Fibroblast of lung (primary cell): ENCODE measurements around the gene PRPF31.

Experiments used
- EZH2 ChIP-seq: IDR thresholded peaks from 2 replicates; pipeline ENCODE4 v1.5.1; 2012; ENCODE audit warnings: low read length, control low read depth, mild to moderate bottlenecking; ENCODE audit errors: missing control alignments
- TF ChIP-seq, protein P1 (sequence below), 2 donors: IDR thresholded peaks in 1 of 2; conservative IDR thresholded peaks in 1 of 2; 1 replicate in 1 of 2; 2 replicates in 1 of 2; pipeline ENCODE4 v1.5.1; 2011 to 2012; ENCODE audit warnings: low read length in 2 of 2, control low read depth in 1 of 2, inconsistent platforms in 1 of 2, low read depth in 1 of 2, mild to moderate bottlenecking in 1 of 2

DNA sequence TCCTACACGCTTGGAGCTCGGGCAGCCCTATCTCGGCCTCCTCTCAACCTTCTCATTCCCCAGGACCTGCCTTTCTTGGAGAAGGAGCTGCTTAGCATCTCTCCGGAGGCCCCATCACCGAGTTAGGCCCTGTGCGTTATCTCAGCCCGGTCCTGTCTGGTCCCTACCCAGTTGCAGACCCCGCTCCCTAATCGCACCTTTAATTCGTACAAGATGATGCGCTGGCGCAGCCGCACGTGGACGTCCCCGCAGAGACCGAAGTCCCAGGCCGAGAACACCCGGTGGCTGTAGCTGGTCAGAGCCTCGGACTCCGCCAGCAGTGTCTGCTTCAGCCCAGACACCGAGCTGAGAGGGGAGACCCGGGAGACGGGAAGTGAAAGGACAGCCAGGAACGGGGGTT is 49.7 kb downstream of the PRPF31 start:
- TF ChIP-seq, protein P1, sequence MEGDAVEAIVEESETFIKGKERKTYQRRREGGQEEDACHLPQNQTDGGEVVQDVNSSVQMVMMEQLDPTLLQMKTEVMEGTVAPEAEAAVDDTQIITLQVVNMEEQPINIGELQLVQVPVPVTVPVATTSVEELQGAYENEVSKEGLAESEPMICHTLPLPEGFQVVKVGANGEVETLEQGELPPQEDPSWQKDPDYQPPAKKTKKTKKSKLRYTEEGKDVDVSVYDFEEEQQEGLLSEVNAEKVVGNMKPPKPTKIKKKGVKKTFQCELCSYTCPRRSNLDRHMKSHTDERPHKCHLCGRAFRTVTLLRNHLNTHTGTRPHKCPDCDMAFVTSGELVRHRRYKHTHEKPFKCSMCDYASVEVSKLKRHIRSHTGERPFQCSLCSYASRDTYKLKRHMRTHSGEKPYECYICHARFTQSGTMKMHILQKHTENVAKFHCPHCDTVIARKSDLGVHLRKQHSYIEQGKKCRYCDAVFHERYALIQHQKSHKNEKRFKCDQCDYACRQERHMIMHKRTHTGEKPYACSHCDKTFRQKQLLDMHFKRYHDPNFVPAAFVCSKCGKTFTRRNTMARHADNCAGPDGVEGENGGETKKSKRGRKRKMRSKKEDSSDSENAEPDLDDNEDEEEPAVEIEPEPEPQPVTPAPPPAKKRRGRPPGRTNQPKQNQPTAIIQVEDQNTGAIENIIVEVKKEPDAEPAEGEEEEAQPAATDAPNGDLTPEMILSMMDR (conservative IDR thresholded peaks at IDR 0.05 in 1 of 2, IDR thresholded peaks at IDR 0.05 in 1 of 2; ENCODE audit: low read depth in 1 of 2, low read length in 2 of 2), result no peak
- no peak for TF ChIP-seq EZH2
